ENCODE results near the gene HECW1.
A peak's percentile ranks its signal among the peaks of the same experiment; 100 is the strongest.

The HECW1 gene

DNA sequence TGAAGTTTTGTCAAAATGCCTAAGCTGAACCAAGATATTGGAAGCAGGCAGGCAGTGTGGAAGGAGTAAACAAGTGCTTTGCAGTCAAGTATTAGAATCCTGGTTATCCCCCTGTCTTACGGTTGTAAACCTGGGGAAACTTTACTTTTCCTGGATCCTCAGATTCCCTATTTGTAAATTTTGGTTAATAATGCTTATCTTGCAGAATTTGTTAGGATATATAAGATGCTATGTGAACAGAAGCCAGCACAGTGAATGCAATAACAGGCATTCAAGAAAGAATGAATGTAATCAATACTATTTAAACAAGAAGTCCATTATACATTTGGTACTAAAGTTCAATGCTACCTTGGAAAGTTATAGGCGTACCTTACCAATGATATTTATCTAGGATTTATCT, 378.7 kb downstream of the HECW1 start:
- H3K27me3 ChIP-seq: no peaks in the 10 kb centered on the region
- H3K27ac ChIP-seq: no peak overlapping the region
- no peaks in the 10 kb centered on the region for H3K9me3 ChIP-seq
- TF ChIP-seq, protein P1, sequence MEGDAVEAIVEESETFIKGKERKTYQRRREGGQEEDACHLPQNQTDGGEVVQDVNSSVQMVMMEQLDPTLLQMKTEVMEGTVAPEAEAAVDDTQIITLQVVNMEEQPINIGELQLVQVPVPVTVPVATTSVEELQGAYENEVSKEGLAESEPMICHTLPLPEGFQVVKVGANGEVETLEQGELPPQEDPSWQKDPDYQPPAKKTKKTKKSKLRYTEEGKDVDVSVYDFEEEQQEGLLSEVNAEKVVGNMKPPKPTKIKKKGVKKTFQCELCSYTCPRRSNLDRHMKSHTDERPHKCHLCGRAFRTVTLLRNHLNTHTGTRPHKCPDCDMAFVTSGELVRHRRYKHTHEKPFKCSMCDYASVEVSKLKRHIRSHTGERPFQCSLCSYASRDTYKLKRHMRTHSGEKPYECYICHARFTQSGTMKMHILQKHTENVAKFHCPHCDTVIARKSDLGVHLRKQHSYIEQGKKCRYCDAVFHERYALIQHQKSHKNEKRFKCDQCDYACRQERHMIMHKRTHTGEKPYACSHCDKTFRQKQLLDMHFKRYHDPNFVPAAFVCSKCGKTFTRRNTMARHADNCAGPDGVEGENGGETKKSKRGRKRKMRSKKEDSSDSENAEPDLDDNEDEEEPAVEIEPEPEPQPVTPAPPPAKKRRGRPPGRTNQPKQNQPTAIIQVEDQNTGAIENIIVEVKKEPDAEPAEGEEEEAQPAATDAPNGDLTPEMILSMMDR (IDR thresholded peaks at IDR 0.05): no peak
- H3K4me1 ChIP-seq (ENCODE audit: control insufficient read depth in 1 of 2, insufficient read depth in 1 of 2, low read depth in 1 of 2, low read length in 1 of 2): no peaks in the 10 kb centered on the region
- no peak overlapping the region for H3K4me3 ChIP-seq (ENCODE audit: low read depth in 1 of 2, low read length in 1 of 2)
- H3K36me3 ChIP-seq: no peaks in the 10 kb centered on the region

DNA sequence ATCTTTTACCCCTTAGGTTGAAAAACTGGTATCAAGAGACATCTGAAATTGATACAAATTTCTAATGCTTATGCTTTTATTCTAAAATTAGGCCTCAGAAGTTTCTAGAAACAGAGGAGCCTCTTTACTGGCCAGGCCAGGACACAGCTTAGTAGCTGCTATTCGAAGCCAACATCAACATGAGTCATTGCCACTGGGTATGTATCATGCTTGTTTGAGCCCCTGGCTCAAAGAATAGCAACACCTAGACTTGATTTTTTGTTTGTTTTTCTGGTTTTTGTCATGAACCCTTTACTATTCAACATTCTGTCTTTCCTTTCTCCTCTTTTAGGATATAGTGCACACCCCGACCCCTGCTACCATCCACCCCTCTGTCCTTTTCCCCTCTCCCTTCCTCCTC, 379.5 kb downstream of the HECW1 start:
- TF ChIP-seq, protein P1 (IDR thresholded peaks at IDR 0.05): no peak
- no peak overlapping the region for H3K27ac ChIP-seq
- no peaks in the 10 kb centered on the region for H3K4me1 ChIP-seq (ENCODE audit: control insufficient read depth in 1 of 2, insufficient read depth in 1 of 2, low read depth in 1 of 2, low read length in 1 of 2)
- H3K9me3 ChIP-seq: no peaks in the 10 kb centered on the region
- H3K27me3 ChIP-seq: no peaks in the 10 kb centered on the region
- H3K4me3 ChIP-seq (ENCODE audit: low read depth in 1 of 2, low read length in 1 of 2): no peak overlapping the region
- no peaks in the 10 kb centered on the region for H3K36me3 ChIP-seq

DNA sequence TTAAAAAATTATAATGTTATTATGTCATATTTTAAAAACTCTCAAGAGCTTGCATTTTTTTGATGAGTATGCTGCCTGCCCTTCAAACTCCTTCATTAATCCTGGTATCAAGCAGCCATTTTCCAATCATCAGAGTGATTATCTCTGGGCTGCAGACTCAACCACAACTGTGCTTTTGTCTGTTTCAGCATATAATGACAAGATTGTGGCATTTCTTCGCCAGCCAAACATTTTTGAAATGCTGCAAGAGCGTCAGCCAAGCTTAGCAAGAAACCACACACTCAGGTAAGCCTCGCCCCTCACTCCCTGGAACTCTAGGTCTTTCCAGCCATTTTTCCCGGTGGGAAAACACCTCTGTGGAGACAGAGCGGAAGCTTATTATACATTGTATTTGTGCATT, 380.4 kb downstream of the HECW1 start:
- H3K27ac ChIP-seq: no peak overlapping the region
- no peaks in the 10 kb centered on the region for H3K4me1 ChIP-seq (ENCODE audit: control insufficient read depth in 1 of 2, insufficient read depth in 1 of 2, low read depth in 1 of 2, low read length in 1 of 2)
- H3K4me3 ChIP-seq (ENCODE audit: low read depth in 1 of 2, low read length in 1 of 2): no peak overlapping the region
- TF ChIP-seq, protein P1 (IDR thresholded peaks at IDR 0.05): no peak
- no peaks in the 10 kb centered on the region for H3K27me3 ChIP-seq
- H3K9me3 ChIP-seq: no peaks in the 10 kb centered on the region
- no peaks in the 10 kb centered on the region for H3K36me3 ChIP-seq

DNA sequence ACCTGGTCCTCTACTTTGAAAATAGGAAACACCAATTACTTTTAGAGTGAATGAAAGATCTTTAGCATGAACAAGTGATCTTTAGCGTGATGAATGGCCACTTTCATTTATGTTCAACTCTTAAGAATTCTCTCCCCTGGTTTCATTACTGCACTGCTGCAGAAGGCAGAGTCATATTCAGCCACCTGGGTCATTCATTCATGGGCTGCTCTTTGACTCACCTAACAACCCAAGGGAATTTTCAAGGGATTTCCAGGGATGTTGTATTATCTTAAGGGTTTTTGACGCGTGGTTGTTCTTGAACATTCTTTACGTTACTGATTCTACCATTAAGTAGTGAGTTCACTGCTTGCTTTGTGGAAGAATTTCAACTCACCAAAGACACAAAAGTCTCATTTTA, 383.1 kb downstream of the HECW1 start:
- H3K4me3 ChIP-seq (ENCODE audit: low read depth in 1 of 2, low read length in 1 of 2): no peak overlapping the region
- TF ChIP-seq, protein P1 (IDR thresholded peaks at IDR 0.05): no peak
- no peak overlapping the region for H3K27ac ChIP-seq
- H3K36me3 ChIP-seq: no peaks in the 10 kb centered on the region
- peaks cover 0 to 7% of the 10 kb centered on the region in 2 experiments for H3K4me1 ChIP-seq (ENCODE audit: control insufficient read depth in 1 of 2, insufficient read depth in 1 of 2, low read depth in 1 of 2, low read length in 1 of 2)
- no peaks in the 10 kb centered on the region for H3K9me3 ChIP-seq
- no peaks in the 10 kb centered on the region for H3K27me3 ChIP-seq

DNA sequence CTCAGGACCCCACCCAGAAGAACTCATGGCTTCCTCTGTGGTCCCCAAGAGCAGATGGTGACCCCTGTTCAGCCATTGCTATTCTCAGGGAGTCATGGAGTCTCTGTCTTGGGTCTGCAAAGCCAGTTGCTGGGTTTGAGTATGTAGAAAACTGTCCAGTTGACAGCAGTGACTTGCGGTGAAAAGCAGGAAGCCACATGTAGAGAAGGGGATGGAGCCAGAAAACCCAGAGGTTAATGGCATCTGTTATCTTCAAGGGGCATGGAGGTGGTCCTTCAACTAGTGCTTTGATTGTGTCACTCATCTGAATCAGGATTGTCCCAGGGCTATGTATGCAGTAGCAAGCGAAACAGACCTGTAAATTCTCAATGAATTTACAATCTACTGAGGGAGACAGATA, 384.1 kb downstream of the HECW1 start:
- Histone ChIP-seq H3K4me3 (ENCODE audit: low read depth in 1 of 2, low read length in 1 of 2) (no peak overlapping the region), H3K9me3 (no peaks in the 10 kb centered on the region), H3K36me3 (no peaks in the 10 kb centered on the region), H3K27me3 (no peaks in the 10 kb centered on the region), H3K27ac (no peak overlapping the region), H3K4me1 (ENCODE audit: control insufficient read depth in 1 of 2, insufficient read depth in 1 of 2, low read depth in 1 of 2, low read length in 1 of 2) (peaks cover 0 to 7% of the 10 kb centered on the region in 2 experiments)
- TF ChIP-seq, protein P1 (IDR thresholded peaks at IDR 0.05): no peak

DNA sequence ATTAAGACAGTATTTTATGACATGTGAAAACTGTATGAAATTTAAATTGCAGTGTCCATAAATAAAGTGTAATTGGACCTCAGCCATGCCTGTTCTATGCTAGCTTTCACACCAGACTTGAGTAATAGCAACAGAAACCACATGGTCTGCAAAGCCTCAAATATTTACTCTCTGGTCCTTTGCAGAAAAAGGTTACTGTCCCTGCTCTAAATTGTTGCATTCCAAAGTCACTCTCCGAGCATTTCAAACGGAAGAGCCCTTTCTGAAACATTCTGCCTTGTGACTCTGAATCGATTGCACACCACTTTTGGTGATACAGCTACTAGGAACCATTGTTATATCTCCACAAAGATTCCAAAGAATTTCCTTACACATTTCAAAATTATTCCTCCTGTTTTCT, 389.4 kb downstream of the HECW1 start:
- Histone ChIP-seq H3K36me3 (no peaks in the 10 kb centered on the region), H3K9me3 (no peaks in the 10 kb centered on the region), H3K4me1 (ENCODE audit: control insufficient read depth in 1 of 2, insufficient read depth in 1 of 2, low read depth in 1 of 2, low read length in 1 of 2) (peaks cover 32 to 39% of the 10 kb centered on the region in 2 experiments), H3K27ac (peak overlapping the region; percentile 51), H3K27me3 (no peaks in the 10 kb centered on the region), H3K4me3 (ENCODE audit: low read depth in 1 of 2, low read length in 1 of 2) (no peak overlapping the region)
- TF ChIP-seq, protein P1 (IDR thresholded peaks at IDR 0.05): no peak
